WTC11 (cell line): Measurements from ENCODE around the gene ZNF771. TPM values are rescaled to one million over a fixed set of nuclear protein-coding genes. Genes with fewer than 3 reads are reported as not detected.

Source experiments
- ATAC-seq: fragments of 200-7000 bp; cut with Tn5 transposase; 2 replicates; pipeline ENCODE4 v1.10.0; 2021; ENCODE audit warnings: mild to moderate bottlenecking, moderate library complexity
- CTCF ChIA-PET: fragments of 300-600 bp; sonication (Branson Sonifier 250); formaldehyde crosslinking; loops from one replicate; lab custom pipeline; 2021; ENCODE audit warnings: antibody characterized with exemption; lab: Charles Lee
- POLR2A ChIA-PET: fragments of 350-600 bp; sonication (Branson Sonifier 250); formaldehyde crosslinking; loops from one replicate; lab custom pipeline; 2021; ENCODE audit warnings: antibody characterized with exemption; lab: Charles Lee
- DNase-seq: peaks from one replicate; pipeline ENCODE4 v3.0.0; 2021; ENCODE audit warnings: low spot score
- H3K27ac Mint-ChIP-seq: 2 replicates; pipeline ENCODE4 v1.8.0; 2021; ENCODE audit warnings: mixed read lengths
- H3K27me3 Mint-ChIP-seq: 2 replicates; pipeline ENCODE4 v1.8.0; 2021; ENCODE audit warnings: low read depth, mild to moderate bottlenecking, moderate library complexity, mixed read lengths
- H3K36me3 Mint-ChIP-seq: 2 replicates; pipeline ENCODE4 v1.8.0; 2021; ENCODE audit warnings: mixed read lengths
- H3K4me1 Mint-ChIP-seq: 2 replicates; pipeline ENCODE4 v1.8.0; 2022; ENCODE audit warnings: mixed read lengths
- H3K4me3 Mint-ChIP-seq: 2 replicates; pipeline ENCODE4 v1.8.0; 2021; ENCODE audit warnings: mild to moderate bottlenecking, moderate library complexity, mixed read lengths
- H3K9me3 Mint-ChIP-seq: 2 replicates; pipeline ENCODE4 v1.8.0; 2021; ENCODE audit warnings: mixed read lengths
- ETV6 ChIP-seq: sonication (generic); formaldehyde crosslinking; IDR thresholded peaks from 2 replicates; pipeline ENCODE4 v1.8.1; 2022; ENCODE audit warnings: mild to moderate bottlenecking, missing genetic modification reagents
- KAT7 ChIP-seq: sonication (generic); formaldehyde crosslinking; IDR thresholded peaks from 2 replicates; pipeline ENCODE4 v1.8.1; 2023; ENCODE audit warnings: missing genetic modification reagents, mild to moderate bottlenecking, borderline replicate concordance
- OVOL2 ChIP-seq: fragments of 250-450 bp; sonication (Bioruptor Pico); IDR thresholded peaks from 2 replicates; pipeline ENCODE4 v1.9.0; 2021; ENCODE audit warnings: mild to moderate bottlenecking, borderline replicate concordance
- RELA ChIP-seq: sonication (generic); formaldehyde crosslinking; IDR thresholded peaks from 2 replicates; pipeline ENCODE4 v1.8.1; 2022; ENCODE audit warnings: missing genetic modification reagents, mild to moderate bottlenecking, borderline replicate concordance
- RORB ChIP-seq: fragments of 250-450 bp; sonication (Bioruptor Pico); IDR thresholded peaks from 2 replicates; pipeline ENCODE4 v1.9.0; 2021; ENCODE audit warnings: mild to moderate bottlenecking
- SMAD4 ChIP-seq: sonication (generic); formaldehyde crosslinking; IDR thresholded peaks from 2 replicates; pipeline ENCODE4 v1.8.0; 2022; ENCODE audit warnings: mild to moderate bottlenecking, missing genetic modification reagents
- SOX15 ChIP-seq: fragments of 250-450 bp; sonication (Bioruptor Pico); IDR thresholded peaks from 2 replicates; pipeline ENCODE4 v1.9.0; 2021; ENCODE audit warnings: mild to moderate bottlenecking
- TEAD4 ChIP-seq: sonication (generic); formaldehyde crosslinking; IDR thresholded peaks from 2 replicates; pipeline ENCODE4 v1.8.0; 2022; ENCODE audit warnings: mild to moderate bottlenecking, missing genetic modification reagents
- TP53 ChIP-seq: sonication (generic); formaldehyde crosslinking; IDR thresholded peaks from 2 replicates; pipeline ENCODE4 v1.8.1; 2023; ENCODE audit warnings: mild to moderate bottlenecking, missing genetic modification reagents
- ZNF232 ChIP-seq: sonication (generic); formaldehyde crosslinking; IDR thresholded peaks from 2 replicates; pipeline ENCODE4 v1.8.0; 2022; ENCODE audit warnings: mild to moderate bottlenecking, missing genetic modification reagents
- ZNF263 ChIP-seq: sonication (generic); formaldehyde crosslinking; IDR thresholded peaks from 2 replicates; pipeline ENCODE4 v1.8.1; 2022; ENCODE audit warnings: low read depth, mild to moderate bottlenecking, moderate library complexity, missing genetic modification reagents
- ZNF416 ChIP-seq: fragments of 250-450 bp; sonication (Bioruptor Pico); IDR thresholded peaks from 2 replicates; pipeline ENCODE4 v1.9.0; 2021; ENCODE audit warnings: mild to moderate bottlenecking, inconsistent platforms
- total RNA-seq: library from RNA; stranded (reverse); gene quantifications from 3 replicates; pipeline ENCODE4 v1.2.3, GENCODE V29; 2021
- TF ChIP-seq, protein P1 (sequence below): sonication (generic); formaldehyde crosslinking; IDR thresholded peaks from 2 replicates; pipeline ENCODE4 v1.8.1; 2022; ENCODE audit warnings: low read depth, mild to moderate bottlenecking, moderate library complexity, missing genetic modification reagents, borderline replicate concordance
- TF ChIP-seq, protein P2 (sequence below): fragments of 250-450 bp; sonication (Bioruptor Pico); IDR thresholded peaks from 2 replicates; pipeline ENCODE4 v2.1.2; 2022; ENCODE audit warnings: mild to moderate bottlenecking, moderate library complexity
- TF ChIP-seq, protein P3 (sequence below): fragments of 200-600 bp; IDR thresholded peaks from 2 replicates; pipeline ENCODE4 v1.8.0; 2022; ENCODE audit warnings: antibody characterized with exemption

ZNF771 gene
- total RNA-seq, 1 experiment from 2014 or later: 10.0 TPM

DNA sequence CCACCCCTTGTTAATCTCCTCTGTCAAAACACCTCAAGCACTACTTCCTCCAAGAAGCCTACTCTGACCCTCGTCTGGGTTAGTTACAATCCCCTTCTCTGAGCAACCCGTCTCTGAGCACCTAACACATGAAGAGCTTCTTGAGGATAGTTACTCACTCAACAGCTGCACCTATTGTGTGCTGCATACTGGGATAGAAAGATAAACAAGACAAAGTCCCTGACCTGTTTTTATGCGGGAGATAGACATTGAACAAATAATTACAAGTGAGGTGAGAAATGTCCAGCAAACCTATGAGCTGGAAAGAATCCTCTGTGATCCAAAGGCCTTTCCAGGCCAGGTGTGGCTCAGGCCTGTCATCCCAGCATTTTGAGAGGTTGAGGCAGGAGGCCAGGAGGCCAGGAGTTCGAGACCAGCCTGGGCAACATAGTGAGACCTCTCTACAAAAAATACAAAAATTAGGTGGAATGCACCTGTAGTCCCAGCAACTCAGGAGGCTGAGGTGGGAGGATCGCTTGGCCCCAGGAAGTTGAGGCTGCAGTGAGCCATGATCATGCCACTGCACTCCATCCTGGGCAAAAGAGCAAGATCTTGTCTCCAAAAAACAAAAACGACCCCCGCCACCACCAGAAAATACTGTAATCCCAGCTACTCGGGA is 5.5 kb upstream of the ZNF771 start (continued):
- TF ChIP-seq, protein P1, sequence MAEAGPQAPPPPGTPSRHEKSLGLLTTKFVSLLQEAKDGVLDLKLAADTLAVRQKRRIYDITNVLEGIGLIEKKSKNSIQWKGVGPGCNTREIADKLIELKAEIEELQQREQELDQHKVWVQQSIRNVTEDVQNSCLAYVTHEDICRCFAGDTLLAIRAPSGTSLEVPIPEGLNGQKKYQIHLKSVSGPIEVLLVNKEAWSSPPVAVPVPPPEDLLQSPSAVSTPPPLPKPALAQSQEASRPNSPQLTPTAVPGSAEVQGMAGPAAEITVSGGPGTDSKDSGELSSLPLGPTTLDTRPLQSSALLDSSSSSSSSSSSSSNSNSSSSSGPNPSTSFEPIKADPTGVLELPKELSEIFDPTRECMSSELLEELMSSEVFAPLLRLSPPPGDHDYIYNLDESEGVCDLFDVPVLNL (CRISPR knock-in tag): no peak
- TF ChIP-seq SOX15 (CRISPR knock-in tag) (no peak), TP53 (CRISPR knock-in tag) (no peak), OVOL2 (no peak), ETV6 (no peak), SMAD4 (CRISPR knock-in tag) (no peak), TEAD4 (no peak)
- TF ChIP-seq, protein P2, sequence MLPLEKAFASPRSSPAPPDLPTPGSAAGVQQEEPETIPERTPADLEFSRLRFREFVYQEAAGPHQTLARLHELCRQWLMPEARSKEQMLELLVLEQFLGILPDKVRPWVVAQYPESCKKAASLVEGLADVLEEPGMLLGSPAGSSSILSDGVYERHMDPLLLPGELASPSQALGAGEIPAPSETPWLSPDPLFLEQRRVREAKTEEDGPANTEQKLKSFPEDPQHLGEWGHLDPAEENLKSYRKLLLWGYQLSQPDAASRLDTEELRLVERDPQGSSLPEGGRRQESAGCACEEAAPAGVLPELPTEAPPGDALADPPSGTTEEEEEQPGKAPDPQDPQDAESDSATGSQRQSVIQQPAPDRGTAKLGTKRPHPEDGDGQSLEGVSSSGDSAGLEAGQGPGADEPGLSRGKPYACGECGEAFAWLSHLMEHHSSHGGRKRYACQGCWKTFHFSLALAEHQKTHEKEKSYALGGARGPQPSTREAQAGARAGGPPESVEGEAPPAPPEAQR (CRISPR knock-in tag): no peak
- TF ChIP-seq, all 79 proteins: peak for 0

DNA sequence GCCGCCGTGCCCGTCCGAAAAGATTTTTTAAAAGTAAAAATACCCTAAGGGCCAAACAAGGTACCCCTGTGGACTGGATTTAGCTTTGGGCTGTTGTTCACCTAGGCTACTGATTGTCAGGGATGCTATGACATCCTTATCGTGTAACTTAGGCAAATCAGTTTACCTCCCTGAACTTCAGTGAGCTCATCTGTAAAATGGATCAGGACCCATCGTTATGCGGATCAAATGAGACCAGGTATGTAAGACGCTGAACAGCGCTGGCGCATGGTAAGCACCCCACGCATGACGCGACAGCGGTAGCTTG is 658 bp upstream of the ZNF771 start:
- no peak for TF ChIP-seq RELA
- TF ChIP-seq KAT7 (CRISPR knock-in tag): 0 out of 2 replicates have a peak, but pooled peaks have one; percentile 13
- ATAC-seq: no peak
- Mint-ChIP-seq H3K36me3 (peaks cover 2% of the 10 kb centered on the region; the same call in 1 of the 2 replicates), H3K27me3 (peaks cover 21% of the 10 kb centered on the region), H3K4me1 (peaks cover 20% of the 10 kb centered on the region), H3K27ac (peak overlapping the region; percentile 93), H3K9me3 (no peaks in the 10 kb centered on the region), H3K4me3 (peak overlapping the region; percentile 90)
- CTCF ChIA-PET: interaction anchor here (0.6 to 4.9 kb wide), 12 partner anchors 10 to 315 kb away, joined by 3 to 97 read pairs (median 16); partner anchors contain the start of genes CORO1A, DCTPP1, TBC1D10B and TBX6
- DNase-seq: no peak
- POLR2A ChIA-PET: interaction anchor here (1.0 to 1.9 kb wide), 5 partner anchors 11 to 178 kb away, joined by 3 to 26 read pairs (median 4); partner anchors contain the start of genes ZNF48 and ZNF785

DNA sequence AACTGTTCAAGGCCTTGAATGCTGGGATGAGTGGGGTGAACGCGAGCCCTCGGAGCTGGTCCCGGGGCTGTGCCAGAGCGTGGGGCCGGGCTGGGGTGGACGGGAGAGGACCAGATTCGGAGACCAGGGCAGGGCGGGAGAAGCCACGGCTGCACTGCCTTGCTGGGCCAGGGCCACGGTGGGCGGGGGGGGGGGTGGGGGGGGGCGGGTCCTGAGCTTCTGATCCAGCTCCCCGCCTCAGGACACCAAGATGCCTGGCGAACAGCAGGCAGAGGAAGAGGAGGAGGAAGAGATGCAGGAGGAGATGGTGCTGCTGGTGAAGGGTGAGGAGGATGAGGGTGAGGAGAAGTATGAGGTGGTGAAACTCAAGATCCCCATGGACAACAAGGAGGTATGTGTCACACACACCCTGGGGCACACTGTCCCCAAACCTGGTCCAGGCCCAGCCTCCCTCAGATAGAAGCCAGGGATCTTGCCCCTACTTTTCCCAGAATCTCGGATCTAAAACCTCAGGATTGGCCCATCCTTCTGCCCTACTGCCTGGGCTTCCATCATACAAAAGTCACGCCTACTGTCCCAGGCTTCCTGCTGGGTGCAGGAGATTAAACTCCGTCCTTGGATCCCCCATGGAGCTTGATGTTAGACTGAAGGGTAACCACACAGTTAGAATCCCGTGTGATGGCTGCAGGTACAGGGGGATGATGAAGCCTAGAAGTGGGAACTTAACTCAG is 563 bp downstream of the ZNF771 start:
- H3K9me3 Mint-ChIP-seq: no peaks in the 10 kb centered on the region
- H3K27ac Mint-ChIP-seq: peak overlapping the region; percentile 28; the same call in 1 of the 2 replicates
- peaks cover 15% of the 10 kb centered on the region for H3K27me3 Mint-ChIP-seq
- DNase-seq (no peak), ATAC-seq (peak; percentile 4)
- H3K4me1 Mint-ChIP-seq: peaks cover 20% of the 10 kb centered on the region
- H3K36me3 Mint-ChIP-seq: peaks cover 11% of the 10 kb centered on the region
- POLR2A ChIA-PET: interaction anchor here (0.6 to 1.9 kb wide), 8 partner anchors 10 to 353 kb away, joined by 3 to 26 read pairs (median 4); partner anchors contain the start of genes ZNF48 and ZNF785
- CTCF ChIA-PET: interaction anchor here (0.8 to 4.9 kb wide), 12 partner anchors 10 to 316 kb away, joined by 4 to 97 read pairs (median 18); partner anchors contain the start of genes DCTPP1, TBC1D10B, TBX6 and ZNF48
- H3K4me3 Mint-ChIP-seq: peak overlapping the region; percentile 70
- TF ChIP-seq RORB (CRISPR knock-in tag) (no peak), ZNF232 (no peak), TP53 (CRISPR knock-in tag) (0 out of 2 replicates have a peak, but pooled peaks have one; percentile 5)

DNA sequence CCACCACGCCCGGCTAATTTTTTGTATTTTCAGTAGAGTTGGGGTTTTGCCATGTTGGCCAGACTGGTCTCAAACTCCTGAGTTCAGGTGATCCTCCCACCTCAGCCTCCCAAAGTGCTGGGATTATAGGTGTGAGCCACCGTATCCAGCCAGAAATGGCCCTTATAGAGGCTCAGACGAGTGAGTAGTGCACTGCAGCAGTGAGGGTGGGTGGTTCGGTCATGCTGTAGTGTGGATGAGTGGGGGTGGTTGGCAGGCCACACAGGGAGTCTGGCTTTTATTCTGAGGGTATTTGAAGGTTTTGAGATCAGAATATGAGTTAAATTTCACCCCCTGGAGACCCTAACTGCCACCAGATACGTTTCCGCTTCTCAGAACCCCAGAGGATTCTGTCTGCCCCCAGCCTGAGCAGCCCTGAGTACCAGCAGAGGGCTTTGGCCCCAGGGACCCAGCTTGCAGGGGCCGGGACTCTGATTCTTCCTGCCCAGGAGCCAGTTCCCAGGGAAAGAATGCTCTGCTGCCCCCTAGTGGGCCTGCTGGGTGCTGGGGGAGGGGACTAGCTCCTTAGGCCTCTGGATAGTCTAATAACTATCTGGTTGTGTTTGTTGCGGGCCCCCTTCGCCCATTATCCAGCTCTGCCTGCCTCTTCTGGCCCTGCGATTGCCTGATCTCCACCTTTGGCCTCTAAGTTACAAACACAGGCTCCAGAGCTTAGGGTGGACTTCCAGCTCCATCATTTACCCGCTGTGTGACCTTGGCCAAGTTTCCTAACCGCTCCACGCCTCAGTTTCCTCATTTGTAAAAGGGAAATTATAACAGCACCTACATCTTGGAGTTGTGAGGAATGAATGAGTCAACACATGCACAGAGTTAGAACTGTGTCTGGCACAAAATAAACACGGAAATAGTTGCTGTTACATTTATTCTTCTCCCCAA is 2.0 kb downstream of the ZNF771 start:
- peak; percentile 96 for DNase-seq
- peaks cover 21% of the 10 kb centered on the region for H3K36me3 Mint-ChIP-seq
- POLR2A ChIA-PET: interaction anchor here (0.5 to 1.7 kb wide), 8 partner anchors 9 to 254 kb away, joined by 3 to 12 read pairs (median 3); no protein-coding TSS in a partner anchor
- no peaks in the 10 kb centered on the region for H3K9me3 Mint-ChIP-seq
- peak; percentile 68 for ATAC-seq
- H3K27me3 Mint-ChIP-seq: peaks cover 6% of the 10 kb centered on the region
- peaks cover 20% of the 10 kb centered on the region for H3K4me1 Mint-ChIP-seq
- no peak overlapping the region; the same call in 1 of the 2 replicates for H3K27ac Mint-ChIP-seq
- TF ChIP-seq, protein P3, sequence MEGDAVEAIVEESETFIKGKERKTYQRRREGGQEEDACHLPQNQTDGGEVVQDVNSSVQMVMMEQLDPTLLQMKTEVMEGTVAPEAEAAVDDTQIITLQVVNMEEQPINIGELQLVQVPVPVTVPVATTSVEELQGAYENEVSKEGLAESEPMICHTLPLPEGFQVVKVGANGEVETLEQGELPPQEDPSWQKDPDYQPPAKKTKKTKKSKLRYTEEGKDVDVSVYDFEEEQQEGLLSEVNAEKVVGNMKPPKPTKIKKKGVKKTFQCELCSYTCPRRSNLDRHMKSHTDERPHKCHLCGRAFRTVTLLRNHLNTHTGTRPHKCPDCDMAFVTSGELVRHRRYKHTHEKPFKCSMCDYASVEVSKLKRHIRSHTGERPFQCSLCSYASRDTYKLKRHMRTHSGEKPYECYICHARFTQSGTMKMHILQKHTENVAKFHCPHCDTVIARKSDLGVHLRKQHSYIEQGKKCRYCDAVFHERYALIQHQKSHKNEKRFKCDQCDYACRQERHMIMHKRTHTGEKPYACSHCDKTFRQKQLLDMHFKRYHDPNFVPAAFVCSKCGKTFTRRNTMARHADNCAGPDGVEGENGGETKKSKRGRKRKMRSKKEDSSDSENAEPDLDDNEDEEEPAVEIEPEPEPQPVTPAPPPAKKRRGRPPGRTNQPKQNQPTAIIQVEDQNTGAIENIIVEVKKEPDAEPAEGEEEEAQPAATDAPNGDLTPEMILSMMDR: peak; percentile 81
- TF ChIP-seq ZNF263 (no peak), ZNF416 (CRISPR knock-in tag) (0 out of 2 replicates have a peak, but pooled peaks have one; percentile 12)
- peak overlapping the region; percentile 70; the same call in 1 of the 2 replicates for H3K4me3 Mint-ChIP-seq
- CTCF ChIA-PET: interaction anchor here (0.5 to 4.9 kb wide), 42 partner anchors 9 to 377 kb away, joined by 3 to 97 read pairs (median 5); partner anchors contain the start of genes CD2BP2, DCTPP1, TBC1D10B and TBX6
